ENCODE data around the gene RUNX1. TPM values are rescaled to one million over a fixed set of nuclear protein-coding genes. Genes with fewer than 3 reads are reported as not detected.

RUNX1 gene
- total and polyA plus RNA-seq, 4 donors: 23.3 to 100 (median 33.4) TPM

DNA sequence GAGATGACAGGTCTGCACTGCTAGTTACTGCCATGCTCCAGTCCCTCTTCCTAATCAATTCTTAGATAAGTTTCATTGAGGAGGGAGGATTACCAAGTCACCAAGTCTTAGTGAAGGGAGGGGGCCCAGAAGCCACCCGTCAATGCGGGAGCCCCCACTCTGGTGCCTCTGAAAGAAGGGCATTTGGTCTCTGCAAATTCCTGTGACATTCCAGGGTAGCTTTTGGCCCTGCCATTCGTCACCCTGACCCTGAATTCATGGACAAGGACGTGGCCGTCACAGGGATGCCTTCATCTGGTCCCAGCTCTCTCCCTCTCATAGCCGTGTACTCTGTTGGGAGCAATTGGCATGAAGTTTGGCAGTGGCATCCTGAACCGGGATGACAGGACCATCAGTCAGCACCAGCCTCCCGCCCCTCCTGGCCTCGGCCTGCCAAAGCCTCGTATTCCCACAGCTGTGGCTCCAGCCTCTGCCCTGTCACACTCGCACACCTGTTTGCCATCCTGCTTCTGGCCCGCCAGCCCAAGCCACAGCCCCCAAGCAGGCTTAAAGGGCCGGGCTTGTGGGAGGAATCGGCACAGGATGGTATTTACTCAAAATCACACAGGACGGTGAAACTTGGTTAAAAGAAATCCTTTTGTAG lies 229.6 kb downstream of the RUNX1 start:
- TF ChIP-seq, protein P1, sequence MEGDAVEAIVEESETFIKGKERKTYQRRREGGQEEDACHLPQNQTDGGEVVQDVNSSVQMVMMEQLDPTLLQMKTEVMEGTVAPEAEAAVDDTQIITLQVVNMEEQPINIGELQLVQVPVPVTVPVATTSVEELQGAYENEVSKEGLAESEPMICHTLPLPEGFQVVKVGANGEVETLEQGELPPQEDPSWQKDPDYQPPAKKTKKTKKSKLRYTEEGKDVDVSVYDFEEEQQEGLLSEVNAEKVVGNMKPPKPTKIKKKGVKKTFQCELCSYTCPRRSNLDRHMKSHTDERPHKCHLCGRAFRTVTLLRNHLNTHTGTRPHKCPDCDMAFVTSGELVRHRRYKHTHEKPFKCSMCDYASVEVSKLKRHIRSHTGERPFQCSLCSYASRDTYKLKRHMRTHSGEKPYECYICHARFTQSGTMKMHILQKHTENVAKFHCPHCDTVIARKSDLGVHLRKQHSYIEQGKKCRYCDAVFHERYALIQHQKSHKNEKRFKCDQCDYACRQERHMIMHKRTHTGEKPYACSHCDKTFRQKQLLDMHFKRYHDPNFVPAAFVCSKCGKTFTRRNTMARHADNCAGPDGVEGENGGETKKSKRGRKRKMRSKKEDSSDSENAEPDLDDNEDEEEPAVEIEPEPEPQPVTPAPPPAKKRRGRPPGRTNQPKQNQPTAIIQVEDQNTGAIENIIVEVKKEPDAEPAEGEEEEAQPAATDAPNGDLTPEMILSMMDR (IDR thresholded peaks at IDR 0.05; ENCODE audit: control extremely low read depth, extremely low read depth): no peak
- Histone ChIP-seq H3K27me3 (ENCODE audit: control insufficient read depth in 3 of 3, insufficient read depth in 3 of 3, low read length in 2 of 3) (no peaks in the 10 kb centered on the region), H3K4me3 (no peak overlapping the region), H3K9ac (ENCODE audit: insufficient read depth in 1 of 2, low read length in 2 of 2) (no peak overlapping the region), H3K36me3 (ENCODE audit: control insufficient read depth in 4 of 4, insufficient read depth in 4 of 4, low read length in 4 of 4) (peaks cover 0 to 32% (median 0%) of the 10 kb centered on the region in 4 donors), H3K4me1 (ENCODE audit: control insufficient read depth in 5 of 5, insufficient read depth in 5 of 5, low read length in 5 of 5) (peaks cover 0 to 12% (median 0%) of the 10 kb centered on the region in 5 donors), H3K9me3 (ENCODE audit: control insufficient read depth in 4 of 4, insufficient read depth in 3 of 4, low read length in 3 of 4) (no peaks in the 10 kb centered on the region), H3K27ac (ENCODE audit: low read depth in 1 of 2, low read length in 1 of 2) (no peak overlapping the region)
- ATAC-seq (ENCODE audit: insufficient read depth, low FRiP score) (no peak), DNase-seq (no peak)
- WGBS, 2 donors: 83 to 84% methylated on average over 15 of the region's 15 CpGs

DNA sequence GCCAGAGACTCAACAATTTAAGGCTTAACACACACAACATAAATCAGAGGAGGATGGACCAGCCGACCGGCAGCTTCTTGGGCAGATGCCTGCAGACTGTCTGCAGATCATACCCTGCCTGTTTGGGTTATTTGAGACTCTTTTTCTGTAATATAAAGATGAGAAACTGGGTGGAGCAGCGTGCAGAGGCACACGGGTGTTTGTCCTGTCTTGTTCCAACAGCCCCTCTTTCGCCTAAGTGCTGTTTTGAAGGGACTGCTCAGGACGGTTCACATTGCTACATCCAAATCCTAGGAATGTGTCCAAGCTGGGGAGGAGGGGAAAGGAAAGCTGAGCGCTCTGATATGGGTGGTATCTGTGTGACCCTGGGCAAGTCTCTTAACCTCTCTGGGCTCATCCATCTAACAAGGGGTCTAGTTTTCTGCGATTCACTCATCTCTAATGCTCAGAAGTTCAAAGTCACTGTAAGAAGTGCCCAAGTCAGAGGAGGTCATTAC lies 230.4 kb downstream of the RUNX1 start:
- peak in 1 of 3 donors; percentile 32 for DNase-seq
- H3K27ac ChIP-seq (ENCODE audit: low read depth in 1 of 2, low read length in 1 of 2): no peak overlapping the region
- H3K4me3 ChIP-seq: no peak overlapping the region
- 67 to 76% methylated on average over 8 of the region's 8 CpGs for WGBS, 2 donors
- peaks cover 0 to 33% (median 0%) of the 10 kb centered on the region in 4 donors for H3K36me3 ChIP-seq (ENCODE audit: control insufficient read depth in 4 of 4, insufficient read depth in 4 of 4, low read length in 4 of 4)
- TF ChIP-seq, protein P1 (IDR thresholded peaks at IDR 0.05; ENCODE audit: control extremely low read depth, extremely low read depth): no peak
- no peaks in the 10 kb centered on the region for H3K9me3 ChIP-seq (ENCODE audit: control insufficient read depth in 4 of 4, insufficient read depth in 3 of 4, low read length in 3 of 4)
- no peak overlapping the region for H3K9ac ChIP-seq (ENCODE audit: insufficient read depth in 1 of 2, low read length in 2 of 2)
- H3K4me1 ChIP-seq (ENCODE audit: control insufficient read depth in 5 of 5, insufficient read depth in 5 of 5, low read length in 5 of 5): peaks cover 0 to 12% (median 0%) of the 10 kb centered on the region in 5 donors
- ATAC-seq (ENCODE audit: insufficient read depth, low FRiP score): no peak
- H3K27me3 ChIP-seq (ENCODE audit: control insufficient read depth in 3 of 3, insufficient read depth in 3 of 3, low read length in 2 of 3): no peaks in the 10 kb centered on the region

DNA sequence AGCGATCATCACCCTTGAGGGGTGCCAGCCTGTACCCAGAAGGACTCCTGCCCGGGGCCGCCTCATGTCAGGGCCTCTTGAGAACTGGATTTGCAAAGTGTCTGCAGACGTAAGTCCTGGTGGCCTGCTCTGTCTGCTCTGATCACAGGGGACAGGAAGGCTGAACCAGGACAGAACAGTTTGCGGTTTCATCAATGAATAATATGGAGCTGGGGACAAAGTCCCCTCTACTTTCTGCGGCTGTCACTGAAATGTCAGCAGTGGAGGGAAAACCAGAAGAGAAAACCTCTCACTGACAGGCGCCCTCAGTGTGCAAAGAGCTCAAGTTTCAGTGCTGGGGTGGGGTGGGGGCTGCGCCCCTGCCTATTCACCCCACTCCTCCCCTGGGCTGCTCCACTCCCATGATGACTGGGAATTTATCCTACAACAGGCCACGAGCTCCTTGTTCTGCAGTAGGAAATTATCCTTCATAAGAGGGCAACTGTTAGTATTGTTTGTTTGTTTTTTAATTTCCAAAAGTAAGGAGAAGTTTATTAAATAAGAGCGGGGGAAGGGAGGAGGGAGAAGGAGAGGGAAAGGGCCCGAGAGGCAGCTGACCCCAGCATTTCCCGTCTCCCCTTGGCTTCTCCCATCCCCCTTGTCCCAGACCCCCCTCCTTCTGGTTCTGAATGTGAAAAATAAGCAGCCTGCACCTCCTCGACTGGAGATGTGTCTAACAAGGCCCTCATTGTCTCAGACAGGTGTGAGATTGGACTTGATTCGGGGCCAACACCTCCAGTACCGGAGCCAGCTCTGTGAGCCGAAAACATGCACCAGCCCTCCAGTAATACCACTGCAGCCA lies 231.1 kb downstream of the RUNX1 start:
- 79 to 83% methylated on average over 16 of the region's 16 CpGs for WGBS, 2 donors
- H3K9ac ChIP-seq (ENCODE audit: insufficient read depth in 1 of 2, low read length in 2 of 2): no peak overlapping the region
- ATAC-seq (ENCODE audit: insufficient read depth, low FRiP score) (no peak), DNase-seq (peak in 1 of 3 donors; percentile 29)
- H3K27ac ChIP-seq (ENCODE audit: low read depth in 1 of 2, low read length in 1 of 2): no peak overlapping the region
- no peak overlapping the region for H3K4me3 ChIP-seq
- peaks cover 0 to 12% (median 0%) of the 10 kb centered on the region in 5 donors for H3K4me1 ChIP-seq (ENCODE audit: control insufficient read depth in 5 of 5, insufficient read depth in 5 of 5, low read length in 5 of 5)
- peaks cover 0 to 33% (median 0%) of the 10 kb centered on the region in 4 donors for H3K36me3 ChIP-seq (ENCODE audit: control insufficient read depth in 4 of 4, insufficient read depth in 4 of 4, low read length in 4 of 4)
- no peaks in the 10 kb centered on the region for H3K27me3 ChIP-seq (ENCODE audit: control insufficient read depth in 3 of 3, insufficient read depth in 3 of 3, low read length in 2 of 3)
- TF ChIP-seq, protein P1 (IDR thresholded peaks at IDR 0.05; ENCODE audit: control extremely low read depth, extremely low read depth): no peak
- H3K9me3 ChIP-seq (ENCODE audit: control insufficient read depth in 4 of 4, insufficient read depth in 3 of 4, low read length in 3 of 4): no peaks in the 10 kb centered on the region

Measured in lung (tissue), 12 donors.